Neural progenitor cell (in vitro differentiated cells): Measurements from ENCODE around the gene PDX1.

ENCODE experiments used
- EZH2 ChIP-seq: fragments of 200-600 bp; sonication (generic); IDR thresholded peaks from 2 replicates; pipeline ENCODE4 v1.6.1; 2017; ENCODE audit warnings: antibody characterized with exemption, mild to moderate bottlenecking, moderate library complexity
- EZH2phosphoT487 ChIP-seq: fragments of 200-600 bp; sonication (generic); IDR thresholded peaks from 2 replicates; pipeline ENCODE4 v1.6.1; 2017; ENCODE audit warnings: antibody characterized with exemption
- TF ChIP-seq, protein P1 (sequence below): fragments of 200-600 bp; sonication (generic); IDR thresholded peaks from 2 replicates; pipeline ENCODE4 v1.5.1; 2017; ENCODE audit warnings: antibody characterized with exemption, mild to moderate bottlenecking

DNA sequence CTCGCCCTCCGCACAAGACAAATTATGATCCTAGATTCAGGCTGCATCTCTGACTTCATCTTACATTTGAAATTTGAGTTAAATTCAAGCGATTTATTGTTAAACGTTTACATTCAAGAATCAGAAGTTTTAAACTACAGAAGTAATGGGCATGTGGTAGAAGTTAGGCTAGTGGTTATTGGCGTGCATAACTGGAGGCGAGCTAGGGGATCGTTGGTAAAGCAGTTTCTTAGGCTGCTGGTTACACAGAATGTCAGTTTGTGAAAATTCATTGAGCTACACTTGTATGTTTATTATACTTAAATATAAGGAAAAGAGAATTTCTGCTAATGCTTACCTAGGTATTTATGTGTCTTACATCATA is 50.0 kb downstream of the PDX1 start:
- TF ChIP-seq, protein P1, sequence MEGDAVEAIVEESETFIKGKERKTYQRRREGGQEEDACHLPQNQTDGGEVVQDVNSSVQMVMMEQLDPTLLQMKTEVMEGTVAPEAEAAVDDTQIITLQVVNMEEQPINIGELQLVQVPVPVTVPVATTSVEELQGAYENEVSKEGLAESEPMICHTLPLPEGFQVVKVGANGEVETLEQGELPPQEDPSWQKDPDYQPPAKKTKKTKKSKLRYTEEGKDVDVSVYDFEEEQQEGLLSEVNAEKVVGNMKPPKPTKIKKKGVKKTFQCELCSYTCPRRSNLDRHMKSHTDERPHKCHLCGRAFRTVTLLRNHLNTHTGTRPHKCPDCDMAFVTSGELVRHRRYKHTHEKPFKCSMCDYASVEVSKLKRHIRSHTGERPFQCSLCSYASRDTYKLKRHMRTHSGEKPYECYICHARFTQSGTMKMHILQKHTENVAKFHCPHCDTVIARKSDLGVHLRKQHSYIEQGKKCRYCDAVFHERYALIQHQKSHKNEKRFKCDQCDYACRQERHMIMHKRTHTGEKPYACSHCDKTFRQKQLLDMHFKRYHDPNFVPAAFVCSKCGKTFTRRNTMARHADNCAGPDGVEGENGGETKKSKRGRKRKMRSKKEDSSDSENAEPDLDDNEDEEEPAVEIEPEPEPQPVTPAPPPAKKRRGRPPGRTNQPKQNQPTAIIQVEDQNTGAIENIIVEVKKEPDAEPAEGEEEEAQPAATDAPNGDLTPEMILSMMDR, result no peak
- TF ChIP-seq EZH2 (no peak), EZH2phosphoT487 (no peak)
